PC-3 (cell line): ENCODE results near the gene YJEFN3.

ENCODE experiments used
- CTCF ChIP-seq: fragments of 300-600 bp; sonication (generic); conservative IDR thresholded peaks from 2 replicates; pipeline ENCODE4 v1.5.1; 2017; ENCODE audit warnings: antibody characterized with exemption, low read depth, mild to moderate bottlenecking, low read length
- EZH2 ChIP-seq: fragments of 300-600 bp; sonication (generic); IDR thresholded peaks from one replicate; pipeline ENCODE4 v1.6.1; 2017; ENCODE audit warnings: antibody characterized with exemption, mild to moderate bottlenecking, low read length; ENCODE audit not compliant: unreplicated experiment
- EZH2phosphoT487 ChIP-seq: fragments of 300-600 bp; sonication (generic); IDR thresholded peaks from 2 replicates; pipeline ENCODE4 v1.6.1; 2018; ENCODE audit warnings: mild to moderate bottlenecking, antibody characterized with exemption, low read length, borderline replicate concordance

GRCh38 chr19:19558055-19558454 is 29.3 kb downstream of the YJEFN3 start:
- TF ChIP-seq EZH2phosphoT487 (no peak), CTCF (no peak), EZH2 (no peak)
